Erythroblast (primary cell): Measurements from ENCODE around the gene RNF220.

Experiments
- GATA1 ChIP-seq: IDR thresholded peaks from 2 replicates; pipeline ENCODE4 v1.6.1; 2011; ENCODE audit warnings: low read depth, mild to moderate bottlenecking, control low read depth, low read length, moderate library complexity
- POLR2A ChIP-seq: IDR thresholded peaks from 2 replicates; pipeline ENCODE4 v1.6.1; 2011; ENCODE audit warnings: mild to moderate bottlenecking, low read length

DNA sequence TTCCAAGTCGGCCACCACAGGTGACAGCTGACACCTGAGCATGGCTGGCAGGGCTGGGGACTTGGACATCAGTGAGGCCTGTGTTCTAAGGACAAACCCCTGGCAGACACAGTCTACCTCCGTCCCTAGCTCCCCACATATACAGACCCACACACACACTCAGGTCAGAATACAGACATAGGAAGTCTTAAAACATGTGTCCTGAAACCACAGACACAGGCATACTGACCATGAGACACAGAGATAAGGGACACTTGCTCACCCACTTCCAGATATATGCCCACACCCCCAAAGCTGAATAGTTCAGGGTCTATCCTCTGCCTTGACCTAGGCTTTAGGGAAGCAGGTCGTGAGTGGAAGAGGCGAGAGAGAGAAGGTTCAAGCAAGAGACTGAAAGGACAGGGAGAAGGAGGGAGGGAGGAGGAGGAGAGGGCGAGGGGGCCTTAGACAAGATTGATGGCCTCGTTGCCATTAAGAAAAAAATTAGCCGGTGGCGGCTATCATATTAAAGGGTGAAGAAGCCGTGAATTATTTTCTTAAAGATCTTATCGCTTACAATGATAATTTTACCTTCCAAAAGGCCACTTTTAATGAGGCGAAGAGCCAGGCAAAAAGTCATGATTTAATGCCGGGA lies 219.3 kb downstream of the RNF220 start:
- no peak for TF ChIP-seq POLR2A
- no peak for TF ChIP-seq GATA1
